ENCODE data around the gene POU2F3.

DNA sequence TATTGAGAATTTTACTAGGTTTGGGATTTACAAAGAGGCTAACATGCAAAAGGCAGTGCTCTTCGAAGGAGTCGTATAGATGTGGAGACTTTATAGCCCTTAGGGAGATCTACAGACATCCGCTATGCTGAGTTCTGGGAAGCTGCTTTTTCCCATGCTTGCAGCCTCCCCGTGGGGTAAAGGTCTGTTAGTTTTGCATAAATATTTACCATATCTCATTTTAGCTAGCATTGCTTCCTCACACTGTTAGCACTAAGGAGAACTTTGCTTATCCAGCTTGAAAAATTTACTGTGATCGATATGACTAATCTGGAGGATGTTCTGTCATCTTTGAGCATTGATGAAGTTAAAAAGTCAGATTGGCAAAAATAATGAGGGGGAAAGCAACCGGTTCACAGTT, 114.8 kb downstream of the POU2F3 start:
- TF ChIP-seq, protein P1, sequence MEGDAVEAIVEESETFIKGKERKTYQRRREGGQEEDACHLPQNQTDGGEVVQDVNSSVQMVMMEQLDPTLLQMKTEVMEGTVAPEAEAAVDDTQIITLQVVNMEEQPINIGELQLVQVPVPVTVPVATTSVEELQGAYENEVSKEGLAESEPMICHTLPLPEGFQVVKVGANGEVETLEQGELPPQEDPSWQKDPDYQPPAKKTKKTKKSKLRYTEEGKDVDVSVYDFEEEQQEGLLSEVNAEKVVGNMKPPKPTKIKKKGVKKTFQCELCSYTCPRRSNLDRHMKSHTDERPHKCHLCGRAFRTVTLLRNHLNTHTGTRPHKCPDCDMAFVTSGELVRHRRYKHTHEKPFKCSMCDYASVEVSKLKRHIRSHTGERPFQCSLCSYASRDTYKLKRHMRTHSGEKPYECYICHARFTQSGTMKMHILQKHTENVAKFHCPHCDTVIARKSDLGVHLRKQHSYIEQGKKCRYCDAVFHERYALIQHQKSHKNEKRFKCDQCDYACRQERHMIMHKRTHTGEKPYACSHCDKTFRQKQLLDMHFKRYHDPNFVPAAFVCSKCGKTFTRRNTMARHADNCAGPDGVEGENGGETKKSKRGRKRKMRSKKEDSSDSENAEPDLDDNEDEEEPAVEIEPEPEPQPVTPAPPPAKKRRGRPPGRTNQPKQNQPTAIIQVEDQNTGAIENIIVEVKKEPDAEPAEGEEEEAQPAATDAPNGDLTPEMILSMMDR (conservative IDR thresholded peaks at IDR 0.05), result no peak
- TF ChIP-seq ZFX (IDR thresholded peaks at IDR 0.05), result no peak

All from C4-2B (cell line).